ENCODE results near the gene PLCB2.

The PLCB2 gene

GRCh38 chr15:40323953-40324937 lies 16.5 kb upstream of the PLCB2 start:
- DNase-seq = no peak

GRCh38 chr15:40323239-40323952 lies 15.7 kb upstream of the PLCB2 start, which contains the start of gene INAFM2:
Gene INAFM2 (plus strand): TSS chr15:40323692. CDS start chr15:40324056, 364 bp downstream.
- peak; percentile 67 to 89 for DNase-seq

GRCh38 chr15:40322531-40323238 lies 14.9 kb upstream of the PLCB2 start:
- DNase-seq = no peak

GRCh38 chr15:40320931-40321371 lies 13.2 kb upstream of the PLCB2 start:
- DNase-seq = peak in 1 of 2 experiments; percentile 43

- DNase-seq = no peak
Measured at GRCh38 chr15:40320409-40320808, 12.7 kb upstream of the PLCB2 start.

GRCh38 chr15:40317580-40317979 lies 9.8 kb upstream of the PLCB2 start:
- no peak for DNase-seq

- no peak for DNase-seq
Measured at GRCh38 chr15:40316931-40317330, 9.2 kb upstream of the PLCB2 start.

GRCh38 chr15:40314723-40315276 lies 7.1 kb upstream of the PLCB2 start:
- DNase-seq = no peak

GRCh38 chr15:40313531-40314398 lies 6.0 kb upstream of the PLCB2 start:
- peak in 1 of 2 experiments; percentile 63 for DNase-seq

GRCh38 chr15:40312370-40313158 lies 4.8 kb upstream of the PLCB2 start:
- DNase-seq = no peak

- no peak for DNase-seq
Measured at GRCh38 chr15:40310993-40311392, 3.3 kb upstream of the PLCB2 start.

GRCh38 chr15:40310001-40310959 lies 2.5 kb upstream of the PLCB2 start:
- DNase-seq = no peak

- no peak for DNase-seq
Measured at GRCh38 chr15:40309344-40309862, 1.7 kb upstream of the PLCB2 start.

- DNase-seq = no peak
Measured at GRCh38 chr15:40306908-40307307, 827 bp downstream of the PLCB2 start.

- DNase-seq = no peak
Measured at GRCh38 chr15:40306371-40306770, 1.4 kb downstream of the PLCB2 start.

GRCh38 chr15:40305281-40305680 lies 2.5 kb downstream of the PLCB2 start:
- DNase-seq = no peak

- DNase-seq = no peak
Measured at GRCh38 chr15:40303576-40303975, 4.2 kb downstream of the PLCB2 start.

- no peak for DNase-seq
Measured at GRCh38 chr15:40302981-40303380, 4.8 kb downstream of the PLCB2 start.

GRCh38 chr15:40302288-40302886 lies 5.3 kb downstream of the PLCB2 start:
- no peak for DNase-seq

Data from NCI-H187 (cell line).